Muscle of leg (tissue), 11 donors: ENCODE measurements around the gene KLHL25. TPM values are rescaled to one million over a fixed set of nuclear protein-coding genes. Genes with fewer than 3 reads are reported as not detected.
A peak's percentile ranks its signal among the peaks of the same experiment; 100 is the strongest.

Experiments used
- DNase-seq: peaks from one replicate; pipeline ENCODE4 v3.0.0; 2013
- H3K27ac ChIP-seq: one replicate; pipeline ENCODE4 v1.5.1; 2013; ENCODE audit warnings: mild to moderate bottlenecking, low read length, control low read depth
- H3K27me3 ChIP-seq: one replicate; pipeline ENCODE4 v1.6.1; 2013; ENCODE audit warnings: low read length; ENCODE audit not compliant: control insufficient read depth, insufficient read depth
- H3K36me3 ChIP-seq: one replicate; pipeline ENCODE4 v1.6.1; 2013; ENCODE audit warnings: low read length; ENCODE audit not compliant: control insufficient read depth, insufficient read depth
- H3K4me1 ChIP-seq: one replicate; pipeline ENCODE4 v1.6.1; 2013; ENCODE audit warnings: low read length; ENCODE audit not compliant: control insufficient read depth, insufficient read depth
- H3K4me3 ChIP-seq: one replicate; pipeline ENCODE4 v1.5.1; 2013; ENCODE audit warnings: low read length, control low read depth
- H3K9me3 ChIP-seq: replicated peaks from 2 replicates; pipeline ENCODE4 v1.6.1; 2013; ENCODE audit warnings: low read depth, low read length; ENCODE audit not compliant: control insufficient read depth
- WGBS: methylation state at CpG from one replicate; pipeline ENCODE4 v1.1.5; 2013; ENCODE audit warnings: missing lambda C conversion rate; ENCODE audit not compliant: insufficient coverage; 5-methylcytosine and 5-hydroxymethylcytosine counted together
- polyA plus RNA-seq, 8 donors: library from polyadenylated mRNA; unstranded; fragments of 120-200 nt; gene quantifications; one replicate each; pipeline versions ENCODE4 v1.2.1 to v1.2.3, GENCODE V29; 2013; ENCODE audit warnings: inconsistent platforms in 1 of 8, low replicate concordance in 1 of 8; ENCODE audit not compliant: insufficient read length in 8 of 8, insufficient read depth in 1 of 8
- total RNA-seq: library from RNA; stranded (reverse); fragments of 120-200 nt; gene quantifications from one replicate; pipeline ENCODE4 v1.2.4, GENCODE V29; 2013

KLHL25 gene
- total and polyA plus RNA-seq, 9 donors = 5.3 to 9.2 (median 7.0) TPM

- H3K4me3 ChIP-seq = no peak overlapping the region
- WGBS = 87% methylated on average over 20 of the region's 20 CpGs
- peaks cover 14% of the 10 kb centered on the region for H3K4me1 ChIP-seq
- DNase-seq = no peak
- peaks cover 59% of the 10 kb centered on the region for H3K36me3 ChIP-seq
- H3K27ac ChIP-seq = no peak overlapping the region
- no peaks in the 10 kb centered on the region for H3K27me3 ChIP-seq
- no peaks in the 10 kb centered on the region for H3K9me3 ChIP-seq
Measured at GRCh38 chr15:85741021-85741421, 53.7 kb downstream of the KLHL25 start.

GRCh38 chr15:85737061-85737460, 57.7 kb downstream of the KLHL25 start:
- Histone ChIP-seq H3K27ac (no peak overlapping the region), H3K4me1 (peaks cover 4% of the 10 kb centered on the region), H3K9me3 (peaks cover 12% of the 10 kb centered on the region), H3K27me3 (no peaks in the 10 kb centered on the region), H3K36me3 (peaks cover 51% of the 10 kb centered on the region), H3K4me3 (no peak overlapping the region)
- no peak for DNase-seq
- 92% methylated on average over 3 of the region's 6 CpGs for WGBS

- Histone ChIP-seq H3K4me1 (no peaks in the 10 kb centered on the region), H3K36me3 (peaks cover 55% of the 10 kb centered on the region), H3K27ac (no peak overlapping the region), H3K9me3 (peaks cover 12% of the 10 kb centered on the region), H3K4me3 (no peak overlapping the region), H3K27me3 (no peaks in the 10 kb centered on the region)
- no peak for DNase-seq
Measured at GRCh38 chr15:85733416-85733815, 61.3 kb downstream of the KLHL25 start.

- Histone ChIP-seq H3K4me3 (no peak overlapping the region), H3K4me1 (no peaks in the 10 kb centered on the region), H3K9me3 (peaks cover 12% of the 10 kb centered on the region), H3K36me3 (peaks cover 61% of the 10 kb centered on the region), H3K27me3 (no peaks in the 10 kb centered on the region), H3K27ac (no peak overlapping the region)
- DNase-seq = peak; percentile 85
- WGBS = no CpG with 5 or more reads among the region's 5 CpGs
Measured at GRCh38 chr15:85730001-85730820, 64.5 kb downstream of the KLHL25 start.

- WGBS = 93% methylated on average over 1 of the region's 2 CpGs
- no peak for DNase-seq
- H3K4me1 ChIP-seq = no peaks in the 10 kb centered on the region
- H3K4me3 ChIP-seq = no peak overlapping the region
- no peak overlapping the region for H3K27ac ChIP-seq
- peaks cover 68% of the 10 kb centered on the region for H3K36me3 ChIP-seq
- H3K9me3 ChIP-seq = no peaks in the 10 kb centered on the region
- H3K27me3 ChIP-seq = no peaks in the 10 kb centered on the region
Measured at GRCh38 chr15:85727068-85727467, 67.7 kb downstream of the KLHL25 start.

GRCh38 chr15:85726454-85726853, 68.3 kb downstream of the KLHL25 start:
- Histone ChIP-seq H3K27ac (no peak overlapping the region), H3K4me3 (no peak overlapping the region), H3K4me1 (no peaks in the 10 kb centered on the region), H3K27me3 (no peaks in the 10 kb centered on the region), H3K9me3 (no peaks in the 10 kb centered on the region), H3K36me3 (peaks cover 67% of the 10 kb centered on the region)
- DNase-seq = peak; percentile 53
- WGBS = no CpG with 5 or more reads among the region's 2 CpGs

GRCh38 chr15:85725564-85725963, 69.2 kb downstream of the KLHL25 start:
- no peaks in the 10 kb centered on the region for H3K27me3 ChIP-seq
- H3K9me3 ChIP-seq = no peaks in the 10 kb centered on the region
- WGBS = no CpG with 5 or more reads among the region's 4 CpGs
- no peak for DNase-seq
- no peak overlapping the region for H3K27ac ChIP-seq
- H3K4me1 ChIP-seq = no peaks in the 10 kb centered on the region
- H3K36me3 ChIP-seq = peaks cover 69% of the 10 kb centered on the region
- H3K4me3 ChIP-seq = no peak overlapping the region

GRCh38 chr15:85725019-85725418, 69.7 kb downstream of the KLHL25 start:
- Histone ChIP-seq H3K36me3 (peaks cover 66% of the 10 kb centered on the region), H3K9me3 (no peaks in the 10 kb centered on the region), H3K27ac (no peak overlapping the region), H3K27me3 (no peaks in the 10 kb centered on the region), H3K4me1 (no peaks in the 10 kb centered on the region), H3K4me3 (no peak overlapping the region)
- WGBS = no CpG with 5 or more reads among the region's 3 CpGs
- DNase-seq = no peak

GRCh38 chr15:85723960-85724945, 70.5 kb downstream of the KLHL25 start:
- Histone ChIP-seq H3K36me3 (peaks cover 67% of the 10 kb centered on the region), H3K4me1 (no peaks in the 10 kb centered on the region), H3K9me3 (no peaks in the 10 kb centered on the region), H3K27me3 (no peaks in the 10 kb centered on the region), H3K27ac (no peak overlapping the region), H3K4me3 (no peak overlapping the region)
- 59% methylated on average over 7 of the region's 10 CpGs for WGBS
- no peak for DNase-seq
